HFF-Myc (cell line): ENCODE results near the gene HTR3A.
"Not testable (repeated sequence)": the region's sequence is repeated elsewhere in the genome, so short reads cannot be mapped to it uniquely, and the experiment has no call there.

Experiments used
- DNase-seq: peaks from one replicate; pipeline ENCODE4 v3.0.0-alpha.2; 2011; ENCODE audit warnings: low read depth; ENCODE audit errors: extremely low read depth
- H3K4me3 ChIP-seq: replicated peaks from 2 replicates; pipeline ENCODE4 v1.5.1; 2011; ENCODE audit warnings: low read depth, mild to moderate bottlenecking, control low read depth, low read length
- TF ChIP-seq, protein P1 (sequence below): IDR thresholded peaks from 2 replicates; pipeline ENCODE4 v1.5.1; 2012; ENCODE audit warnings: mild to moderate bottlenecking, low read depth, low read length, control low read depth; ENCODE audit errors: missing control alignments

The HTR3A gene

DNA sequence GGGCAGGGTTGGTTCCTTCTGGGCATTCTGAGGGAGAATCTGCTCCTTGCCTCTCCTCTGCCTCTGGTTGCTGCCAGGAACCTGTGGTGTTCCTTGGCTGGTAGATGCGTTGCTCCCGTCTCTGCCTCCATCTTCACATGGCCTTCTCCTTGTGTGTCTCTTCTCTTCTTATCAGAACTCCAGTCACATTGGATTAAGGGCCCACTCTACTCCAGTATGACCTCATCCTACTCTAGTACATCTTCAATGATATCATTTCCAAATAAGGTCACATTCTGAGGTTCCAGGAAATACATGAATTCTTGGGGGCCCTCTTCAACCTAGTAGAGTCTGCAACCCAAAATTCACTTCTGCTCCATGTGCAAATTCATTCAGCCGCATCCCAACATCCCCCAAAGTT lies 37.0 kb upstream of the HTR3A start:
- TF ChIP-seq, protein P1, sequence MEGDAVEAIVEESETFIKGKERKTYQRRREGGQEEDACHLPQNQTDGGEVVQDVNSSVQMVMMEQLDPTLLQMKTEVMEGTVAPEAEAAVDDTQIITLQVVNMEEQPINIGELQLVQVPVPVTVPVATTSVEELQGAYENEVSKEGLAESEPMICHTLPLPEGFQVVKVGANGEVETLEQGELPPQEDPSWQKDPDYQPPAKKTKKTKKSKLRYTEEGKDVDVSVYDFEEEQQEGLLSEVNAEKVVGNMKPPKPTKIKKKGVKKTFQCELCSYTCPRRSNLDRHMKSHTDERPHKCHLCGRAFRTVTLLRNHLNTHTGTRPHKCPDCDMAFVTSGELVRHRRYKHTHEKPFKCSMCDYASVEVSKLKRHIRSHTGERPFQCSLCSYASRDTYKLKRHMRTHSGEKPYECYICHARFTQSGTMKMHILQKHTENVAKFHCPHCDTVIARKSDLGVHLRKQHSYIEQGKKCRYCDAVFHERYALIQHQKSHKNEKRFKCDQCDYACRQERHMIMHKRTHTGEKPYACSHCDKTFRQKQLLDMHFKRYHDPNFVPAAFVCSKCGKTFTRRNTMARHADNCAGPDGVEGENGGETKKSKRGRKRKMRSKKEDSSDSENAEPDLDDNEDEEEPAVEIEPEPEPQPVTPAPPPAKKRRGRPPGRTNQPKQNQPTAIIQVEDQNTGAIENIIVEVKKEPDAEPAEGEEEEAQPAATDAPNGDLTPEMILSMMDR = no peak
- no peak overlapping the region for H3K4me3 ChIP-seq
- no peak for DNase-seq

DNA sequence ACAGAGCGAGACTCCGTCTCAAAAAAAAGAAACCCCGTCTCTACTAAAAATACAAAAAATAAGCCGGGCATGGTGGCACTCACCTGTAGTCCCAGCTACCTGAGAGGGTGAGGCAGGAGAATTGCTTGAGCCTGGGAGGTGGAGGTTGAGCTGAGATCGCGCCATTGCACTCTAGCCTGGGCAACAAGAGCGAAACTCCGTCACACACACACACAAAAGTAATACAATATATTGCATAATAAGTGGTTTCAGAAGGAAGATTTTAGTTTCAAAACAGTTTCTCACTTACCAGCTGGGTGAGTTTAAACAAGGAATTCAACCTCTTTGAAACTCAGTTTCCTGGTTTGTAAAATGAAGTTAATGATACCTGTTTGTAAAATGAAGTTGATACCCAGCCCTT lies 32.7 kb upstream of the HTR3A start:
- no peak overlapping the region for H3K4me3 ChIP-seq
- no peak for DNase-seq
- TF ChIP-seq, protein P1 = no peak

DNA sequence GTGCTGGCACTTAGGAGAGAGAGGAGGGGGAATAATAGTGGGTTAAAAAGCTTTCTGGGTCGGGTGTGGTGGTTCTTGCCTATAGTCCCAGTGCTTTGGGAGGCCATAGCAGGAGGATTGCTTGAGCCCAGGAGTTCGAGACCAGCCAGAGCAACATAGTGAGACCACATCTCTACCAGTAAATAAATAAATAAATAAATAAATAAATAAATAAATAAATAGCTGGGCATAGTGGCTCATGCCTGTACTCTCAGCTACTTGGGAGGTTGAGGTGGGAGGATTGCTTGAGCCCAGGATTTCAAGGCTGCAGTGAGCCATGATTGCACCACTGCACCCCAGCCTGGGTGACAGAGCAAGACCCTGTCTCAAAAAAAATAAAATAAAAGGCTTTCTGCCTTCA lies 28.7 kb upstream of the HTR3A start:
- H3K4me3 ChIP-seq, DNase-seq: not testable (repeated sequence)

DNA sequence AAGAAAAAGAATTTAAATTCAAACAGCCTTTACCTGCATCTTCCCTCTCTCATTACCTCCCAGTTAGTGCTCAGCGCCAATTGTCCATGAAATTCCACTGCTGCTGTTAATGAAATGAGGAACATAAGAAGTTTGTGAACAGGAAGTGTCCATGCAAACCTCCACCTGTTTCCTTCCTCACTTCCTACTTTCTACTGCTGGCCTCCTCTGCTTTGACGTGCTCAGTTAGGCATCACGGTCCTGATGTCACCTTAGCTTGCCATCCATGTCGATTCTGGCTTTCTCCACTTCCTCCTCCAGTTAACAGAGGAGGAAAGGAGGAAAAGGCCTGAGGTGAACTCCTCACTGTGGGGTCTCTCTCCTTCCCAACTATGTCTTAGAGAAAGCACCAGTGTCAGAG lies 26.9 kb upstream of the HTR3A start:
- TF ChIP-seq, protein P1 = no peak
- no peak for DNase-seq
- no peak overlapping the region for H3K4me3 ChIP-seq

DNA sequence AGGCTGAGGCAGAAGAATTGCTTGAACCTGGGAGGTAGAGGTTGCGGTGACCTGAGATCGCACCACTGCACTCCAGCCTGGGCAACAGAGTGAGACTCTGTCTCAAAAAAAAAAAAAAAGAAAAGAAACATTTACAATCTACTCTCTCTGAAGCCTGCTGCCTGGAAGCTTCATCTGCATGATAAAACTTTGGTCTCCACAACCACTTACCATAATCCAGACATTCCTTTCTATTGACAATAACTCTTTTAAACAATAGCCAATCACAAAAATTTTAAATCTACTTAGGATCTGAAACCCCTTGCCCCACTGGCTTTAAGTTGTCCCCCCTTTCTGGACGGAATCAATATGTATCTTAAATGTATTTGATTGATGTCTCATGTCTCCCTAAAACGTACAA lies 25.0 kb upstream of the HTR3A start:
- no peak for DNase-seq
- TF ChIP-seq, protein P1 = no peak
- no peak overlapping the region for H3K4me3 ChIP-seq

DNA sequence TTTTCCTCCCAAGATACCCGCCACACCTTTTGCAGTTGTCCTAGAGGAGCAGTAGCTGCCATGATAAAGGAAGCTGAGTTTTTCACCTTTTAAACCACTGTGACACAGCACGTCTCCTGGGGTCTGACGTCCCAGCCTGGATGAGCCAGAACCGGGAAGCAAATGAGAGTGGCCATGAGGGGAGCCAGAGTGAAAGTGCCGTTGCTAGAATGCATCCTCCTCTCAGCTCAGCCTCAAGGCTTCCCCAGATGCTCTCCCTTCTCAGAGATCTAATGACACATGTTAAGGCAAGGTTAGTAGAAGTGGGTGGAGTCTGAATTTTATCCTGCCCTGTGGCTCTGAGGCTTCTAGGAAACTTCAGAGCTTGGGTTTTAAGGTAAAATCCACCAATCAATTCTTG lies 23.4 kb upstream of the HTR3A start:
- no peak for DNase-seq
- no peak overlapping the region for H3K4me3 ChIP-seq
- TF ChIP-seq, protein P1 = no peak

DNA sequence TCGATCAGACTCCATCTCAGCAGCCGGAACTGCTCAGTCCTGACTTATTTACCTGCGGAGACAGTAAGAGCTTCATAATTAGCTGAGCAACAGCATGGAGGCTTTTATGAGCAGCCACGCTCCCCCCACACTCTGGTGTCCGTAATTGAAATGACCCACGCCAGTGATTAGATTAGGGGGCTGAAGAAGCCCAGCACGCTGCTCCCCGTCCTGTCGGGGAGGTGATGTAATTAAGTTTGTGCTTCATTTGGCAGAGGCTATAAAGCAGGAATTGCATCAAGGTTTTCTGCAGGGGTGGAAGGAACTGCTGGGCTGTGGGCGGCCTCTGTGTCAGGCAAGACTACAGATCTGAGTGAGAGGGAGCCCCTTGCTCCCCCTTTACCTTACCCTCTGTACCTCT lies 22.8 kb upstream of the HTR3A start:
- no peak for DNase-seq
- TF ChIP-seq, protein P1 = no peak
- H3K4me3 ChIP-seq = no peak overlapping the region

DNA sequence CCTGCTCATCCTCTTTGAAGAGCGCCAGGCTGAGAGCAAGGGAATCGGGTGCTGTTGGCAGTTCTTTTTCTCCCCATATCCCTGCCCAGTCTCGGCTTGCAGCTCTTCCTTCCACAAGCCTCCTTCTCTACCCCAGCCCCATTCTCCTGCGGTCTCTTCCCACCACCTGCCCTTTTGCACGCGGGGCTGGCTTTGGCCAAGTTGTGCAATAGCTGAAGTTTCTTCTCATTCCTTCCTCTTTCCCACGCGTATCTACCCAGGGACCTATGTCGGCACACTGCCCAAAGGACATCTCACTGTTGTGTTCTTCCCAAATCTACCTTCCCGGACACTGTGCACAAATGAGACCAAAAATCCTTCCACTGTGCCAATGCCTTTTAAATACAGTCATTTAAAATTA lies 22.3 kb upstream of the HTR3A start:
- TF ChIP-seq, protein P1 = no peak
- no peak for DNase-seq
- H3K4me3 ChIP-seq = no peak overlapping the region
